Ectodermal cell (in vitro differentiated cells): ENCODE measurements around the gene C1orf216.

Experiments used
- H3K27ac ChIP-seq: 2 replicates; pipeline ENCODE4 v1.7.0; 2013; ENCODE audit warnings: mild to moderate bottlenecking, low read depth, low read length; ENCODE audit not compliant: insufficient read depth, poor library complexity, severe bottlenecking
- H3K27me3 ChIP-seq: 2 replicates; pipeline ENCODE4 v1.7.0; 2013; ENCODE audit warnings: mild to moderate bottlenecking, low read length; ENCODE audit not compliant: insufficient read depth, control insufficient read depth, poor library complexity, severe bottlenecking
- H3K36me3 ChIP-seq: one replicate; pipeline ENCODE4 v1.7.0; 2013; ENCODE audit warnings: low read length; ENCODE audit not compliant: control insufficient read depth, insufficient read depth
- H3K4me1 ChIP-seq: one replicate; pipeline ENCODE4 v1.7.0; 2013; ENCODE audit warnings: low read length; ENCODE audit not compliant: control insufficient read depth, insufficient read depth
- H3K4me3 ChIP-seq: 2 replicates; pipeline ENCODE4 v1.7.0; 2013; ENCODE audit warnings: low read depth, low read length, control low read depth; ENCODE audit not compliant: insufficient read depth
- H3K9me3 ChIP-seq: 2 replicates; pipeline ENCODE4 v1.7.0; 2013; ENCODE audit warnings: mild to moderate bottlenecking, low read length, moderate library complexity; ENCODE audit not compliant: control insufficient read depth
- WGBS, 2 experiments: methylation state at CpG; one replicate each; pipeline ENCODE4 v1.1.7; 2013; ENCODE audit warnings: missing lambda C conversion rate in 2 of 2; 5-methylcytosine and 5-hydroxymethylcytosine counted together

Gene C1orf216

DNA sequence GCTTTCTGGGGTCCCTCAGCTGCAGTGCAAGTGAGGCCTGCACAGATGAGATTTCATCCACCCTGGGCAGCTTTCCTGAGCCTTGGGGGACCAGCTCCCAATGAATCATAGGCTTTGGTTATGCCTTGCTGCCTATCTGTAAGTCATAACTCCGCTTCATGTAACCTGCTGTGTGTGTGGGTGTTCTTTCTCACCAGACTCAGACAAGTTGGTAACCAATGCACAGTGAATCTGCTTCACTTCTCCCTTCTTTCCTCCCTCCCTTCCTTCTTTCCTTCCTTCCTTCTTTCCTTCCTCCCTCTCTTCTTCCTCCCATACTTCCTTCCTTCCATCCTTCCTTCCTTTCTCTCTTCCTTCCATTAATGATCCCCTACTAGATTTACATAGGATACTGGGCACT lies 42.9 kb downstream of the C1orf216 start:
- H3K27ac ChIP-seq: no peak overlapping the region
- H3K9me3 ChIP-seq: no peaks in the 10 kb centered on the region
- no peaks in the 10 kb centered on the region for H3K36me3 ChIP-seq
- H3K4me1 ChIP-seq: no peaks in the 10 kb centered on the region
- 93 to 100% methylated on average over 1 of the region's 1 CpG for WGBS, 2 experiments
- no peak overlapping the region for H3K4me3 ChIP-seq
- no peaks in the 10 kb centered on the region for H3K27me3 ChIP-seq

DNA sequence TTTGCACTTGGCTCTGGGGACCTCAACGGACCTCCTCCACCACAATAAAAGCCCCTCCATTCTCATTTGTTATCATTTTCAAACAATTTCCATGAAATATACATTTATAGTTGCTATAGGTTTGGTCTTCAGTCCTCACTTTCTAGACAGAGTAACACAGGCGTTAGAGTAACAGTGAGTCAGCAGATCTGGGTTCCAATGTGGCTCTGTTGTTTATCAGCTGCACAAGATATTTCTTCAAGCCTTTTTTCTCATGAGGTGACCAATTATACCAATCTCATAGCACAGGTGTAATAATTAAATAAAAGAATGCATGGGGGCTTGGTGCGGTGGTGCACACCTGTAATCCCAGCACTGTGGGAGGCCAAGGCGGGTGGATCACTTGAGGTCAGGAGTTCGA lies 44.6 kb downstream of the C1orf216 start:
- WGBS, 2 experiments: 91 to 95% methylated on average over 5 of the region's 5 CpGs
- Histone ChIP-seq H3K27me3 (no peaks in the 10 kb centered on the region), H3K36me3 (no peaks in the 10 kb centered on the region), H3K4me3 (no peak overlapping the region), H3K27ac (no peak overlapping the region), H3K9me3 (no peaks in the 10 kb centered on the region), H3K4me1 (no peaks in the 10 kb centered on the region)

DNA sequence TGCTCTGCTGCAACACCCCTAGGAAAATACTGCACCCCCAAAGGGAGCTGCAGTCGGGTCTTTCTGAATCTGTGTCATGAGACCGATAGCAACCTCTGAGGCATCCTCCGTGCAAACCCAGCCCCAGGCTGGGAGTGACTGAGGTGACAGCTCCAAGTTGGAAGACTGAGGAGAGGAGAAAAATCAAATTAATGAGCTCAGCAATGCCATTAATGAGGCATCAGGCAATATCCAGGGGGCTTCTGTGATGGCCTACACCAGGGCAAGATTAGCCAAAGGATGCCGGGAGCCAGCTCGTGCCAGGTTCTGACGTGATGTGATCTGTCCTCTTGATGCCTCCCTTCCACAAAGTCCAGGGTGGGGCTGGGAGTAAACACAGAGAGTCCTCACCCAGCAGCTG lies 46.6 kb downstream of the C1orf216 start:
- H3K4me1 ChIP-seq: peaks cover 7% of the 10 kb centered on the region
- no peaks in the 10 kb centered on the region for H3K27me3 ChIP-seq
- no peaks in the 10 kb centered on the region for H3K36me3 ChIP-seq
- no peaks in the 10 kb centered on the region for H3K9me3 ChIP-seq
- no peak overlapping the region for H3K27ac ChIP-seq
- WGBS, 2 experiments: 88 to 90% methylated on average over 6 of the region's 6 CpGs
- H3K4me3 ChIP-seq: no peak overlapping the region

- H3K4me3 ChIP-seq: no peak overlapping the region
- peaks cover 9% of the 10 kb centered on the region for H3K4me1 ChIP-seq
- no peak overlapping the region for H3K27ac ChIP-seq
- H3K9me3 ChIP-seq: no peaks in the 10 kb centered on the region
- no peaks in the 10 kb centered on the region for H3K36me3 ChIP-seq
- WGBS, 2 experiments: 95 to 100% methylated on average over 4 to 5 of the region's 5 CpGs
- no peaks in the 10 kb centered on the region for H3K27me3 ChIP-seq
These were observed 50.2 kb downstream of the C1orf216 start for GRCh38 chr1:35668506-35668905.

GRCh38 chr1:35666916-35667315 lies 51.8 kb downstream of the C1orf216 start:
- H3K4me3 ChIP-seq: no peak overlapping the region
- no peaks in the 10 kb centered on the region for H3K36me3 ChIP-seq
- H3K27ac ChIP-seq: no peak overlapping the region
- peaks cover 9% of the 10 kb centered on the region for H3K4me1 ChIP-seq
- H3K9me3 ChIP-seq: no peaks in the 10 kb centered on the region
- WGBS, 2 experiments: 70 to 87% methylated on average over 1 of the region's 1 CpG
- H3K27me3 ChIP-seq: no peaks in the 10 kb centered on the region

GRCh38 chr1:35666216-35666615 lies 52.5 kb downstream of the C1orf216 start:
- no peak overlapping the region for H3K27ac ChIP-seq
- WGBS, 2 experiments: 80 to 98% methylated on average over 1 to 2 of the region's 2 CpGs
- no peak overlapping the region for H3K4me3 ChIP-seq
- no peaks in the 10 kb centered on the region for H3K27me3 ChIP-seq
- H3K4me1 ChIP-seq: peaks cover 9% of the 10 kb centered on the region
- H3K36me3 ChIP-seq: no peaks in the 10 kb centered on the region
- H3K9me3 ChIP-seq: no peaks in the 10 kb centered on the region
